DMS53 treated with DMSO at 0.1 percent for 48 hours (cell line): ENCODE data around the gene GABRG3.

Experiments
- DNase-seq: peaks from one replicate; lab custom pipeline; 2025; ENCODE audit not compliant: unreplicated experiment; lab: John Stamatoyannopoulos, UW

The GABRG3 gene

DNA sequence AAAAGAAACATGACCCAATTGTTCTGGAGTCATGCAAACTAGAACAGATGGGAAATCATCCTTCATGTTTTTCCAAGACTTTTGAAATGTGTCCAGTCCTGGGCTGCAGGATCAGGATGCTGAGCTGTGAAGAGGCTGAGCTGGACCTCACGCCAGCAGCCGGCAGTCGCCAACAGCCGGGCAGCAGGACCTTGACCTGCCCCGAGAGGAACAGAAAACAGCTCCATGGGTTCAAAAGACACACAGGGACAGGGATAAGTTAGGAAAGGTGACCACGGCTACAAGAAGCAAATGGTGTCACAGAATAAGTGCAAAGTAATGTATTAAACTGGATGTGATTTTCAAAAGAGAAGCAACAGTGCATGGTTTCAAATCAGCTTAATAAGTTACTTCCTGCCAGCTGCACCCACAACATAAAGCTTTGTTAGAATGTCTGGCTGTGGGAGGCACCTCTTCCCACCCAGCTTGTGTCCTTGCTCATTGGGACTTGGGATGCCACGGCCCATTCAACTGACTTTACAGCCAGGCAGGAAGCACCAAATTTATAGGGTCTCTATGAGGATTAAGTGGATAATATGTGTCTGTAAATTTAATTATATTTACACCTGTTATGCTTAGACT lies 266.4 kb downstream of the GABRG3 start:
- DNase-seq: peak; percentile 10

GRCh38 chr15:27238209-27238608 lies 267.2 kb downstream of the GABRG3 start:
- DNase-seq: peak; percentile 17

GRCh38 chr15:27238707-27239423 lies 267.9 kb downstream of the GABRG3 start:
- DNase-seq: no peak

GRCh38 chr15:27241943-27242342 lies 271.0 kb downstream of the GABRG3 start:
- peak; percentile 44 for DNase-seq

GRCh38 chr15:27244047-27244446 lies 273.1 kb downstream of the GABRG3 start:
- no peak for DNase-seq

DNA sequence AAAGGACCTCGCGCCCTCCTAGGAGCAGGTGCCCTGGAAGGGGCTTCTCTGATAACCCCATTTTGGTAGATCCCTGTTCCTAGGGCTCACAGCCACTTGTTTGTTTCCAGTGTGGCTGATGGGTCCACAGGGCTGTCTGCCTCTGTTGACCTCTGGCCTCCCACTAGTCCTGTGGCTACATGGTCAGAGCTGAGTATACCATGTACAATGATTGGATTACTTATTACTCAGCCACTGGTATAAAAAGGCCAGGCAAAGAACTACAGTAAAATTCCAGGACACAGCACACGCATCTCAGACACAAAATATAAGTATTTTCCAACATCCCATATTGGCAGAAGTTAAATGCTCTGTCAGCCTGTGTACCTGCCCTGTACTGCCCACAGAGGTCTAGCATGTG lies 277.3 kb downstream of the GABRG3 start:
- DNase-seq: no peak

DNA sequence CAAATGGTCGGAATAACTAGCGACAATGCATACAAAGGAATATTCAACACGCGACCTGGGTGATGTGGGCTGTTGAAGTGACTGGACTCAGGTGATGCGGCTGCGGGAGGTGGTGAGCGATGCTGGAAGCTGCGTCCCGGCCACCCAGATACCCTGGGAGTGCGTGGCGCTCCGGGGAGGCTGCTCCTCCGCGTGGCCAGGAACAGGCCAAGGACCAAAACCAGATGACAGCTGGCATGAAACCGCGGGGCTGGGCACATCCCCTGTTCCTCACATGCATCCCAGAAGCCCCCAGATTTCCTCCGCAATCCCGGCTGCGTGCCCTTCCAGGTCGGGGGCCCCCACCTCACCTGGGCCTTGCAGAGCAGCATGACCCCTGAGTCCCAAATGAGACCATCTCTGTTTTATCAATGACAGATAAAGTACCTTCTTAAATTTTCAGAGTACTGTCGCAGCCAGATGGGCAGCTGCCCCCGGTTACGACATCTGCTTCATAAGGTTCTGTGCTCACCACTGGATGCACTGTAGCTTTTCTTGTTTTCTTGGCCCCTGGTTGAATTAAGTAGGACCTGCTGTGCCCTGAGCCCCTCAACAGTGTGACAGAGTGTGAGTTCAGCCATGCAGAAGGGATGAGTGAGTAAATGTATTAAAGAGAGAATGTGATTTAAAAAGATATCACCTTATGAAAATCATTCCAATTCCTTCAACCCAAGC lies 278.2 kb downstream of the GABRG3 start:
- DNase-seq: no peak

DNA sequence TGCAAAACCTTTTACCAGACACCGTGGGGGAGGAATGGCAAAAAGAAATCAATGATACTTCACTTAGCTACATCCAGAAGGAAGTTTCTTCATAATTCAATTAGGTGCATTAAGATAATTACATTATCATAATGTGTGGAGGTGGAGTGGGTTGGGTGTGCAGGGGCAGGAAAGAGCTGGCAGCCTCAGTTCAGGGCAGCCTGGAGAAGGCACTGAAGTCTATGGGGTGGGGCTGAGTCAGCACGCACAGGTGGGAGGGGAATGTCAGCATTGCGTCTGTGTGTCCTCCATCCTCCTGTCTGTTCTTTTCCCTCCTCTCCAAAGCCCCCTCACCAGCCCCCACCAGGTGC lies 278.8 kb downstream of the GABRG3 start:
- no peak for DNase-seq

DNA sequence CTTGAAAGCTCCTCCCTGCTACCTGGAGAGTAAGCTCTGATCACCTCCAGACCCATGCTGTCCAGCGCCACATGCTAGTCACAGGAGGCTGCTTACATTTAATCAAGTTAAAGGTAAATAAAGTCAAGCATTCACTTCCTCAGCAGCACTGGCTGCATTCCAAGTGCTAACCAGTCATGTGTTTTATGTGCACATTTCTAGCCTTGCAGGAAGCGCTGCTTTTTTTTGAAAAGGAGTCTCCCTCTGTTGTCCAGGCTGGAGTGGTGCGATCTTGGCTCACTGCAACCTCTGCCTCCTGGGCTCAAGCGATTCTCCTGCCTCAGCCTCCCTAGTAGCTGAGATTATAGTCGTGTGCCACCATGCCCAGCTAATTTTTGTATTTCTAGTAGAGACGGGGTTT lies 279.2 kb downstream of the GABRG3 start:
- DNase-seq: peak; percentile 90

- no peak for DNase-seq
These were observed 283.1 kb downstream of the GABRG3 start for GRCh38 chr15:27254055-27254454.

GRCh38 chr15:27254801-27255200 lies 283.8 kb downstream of the GABRG3 start:
- DNase-seq: no peak

DNA sequence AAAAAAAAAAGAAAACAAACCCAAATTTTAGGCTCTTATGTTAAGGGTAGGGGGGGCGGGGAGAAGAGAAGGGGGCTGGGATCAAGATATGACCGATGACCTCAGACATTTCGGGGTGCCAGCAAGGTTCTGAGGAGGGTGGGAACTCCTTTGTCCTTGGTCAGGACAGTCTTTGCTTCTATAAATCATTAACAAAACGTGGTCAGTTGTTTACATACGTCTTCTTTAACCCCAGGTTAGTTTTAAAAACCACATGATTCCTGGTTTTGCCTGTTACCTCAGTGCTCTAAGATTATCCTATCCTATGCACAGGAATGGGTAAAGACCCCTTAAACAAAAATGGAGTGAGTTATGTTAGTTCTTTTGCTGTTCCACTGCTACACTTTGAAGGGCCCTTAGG lies 285.5 kb downstream of the GABRG3 start:
- DNase-seq: no peak

- DNase-seq: no peak
These were observed 287.3 kb downstream of the GABRG3 start for GRCh38 chr15:27258287-27258686.

DNA sequence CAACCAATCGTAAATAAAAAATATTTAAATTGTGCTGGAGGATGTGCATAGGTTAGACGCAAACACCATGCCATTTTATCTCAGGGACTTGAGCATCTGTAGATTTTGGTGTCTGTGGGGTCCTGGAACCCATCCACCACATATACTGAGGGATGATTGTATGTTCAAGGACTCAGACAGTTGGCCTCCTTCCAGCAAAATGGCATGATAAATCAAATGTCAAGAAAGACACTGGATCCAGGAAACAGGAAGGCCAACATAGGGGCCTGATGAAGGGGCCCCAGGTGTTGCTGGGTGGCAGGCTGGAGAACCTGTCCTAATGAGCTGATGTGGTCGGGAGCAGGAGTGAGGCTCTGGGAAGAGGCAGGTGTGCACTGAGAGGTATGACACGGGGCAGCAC lies 289.5 kb downstream of the GABRG3 start:
- peak; percentile 80 for DNase-seq

GRCh38 chr15:27268923-27269322 lies 297.9 kb downstream of the GABRG3 start:
- no peak for DNase-seq

GRCh38 chr15:27271258-27271657 lies 300.3 kb downstream of the GABRG3 start:
- peak; percentile 73 for DNase-seq

GRCh38 chr15:27272427-27272826 lies 301.4 kb downstream of the GABRG3 start:
- no peak for DNase-seq

- no peak for DNase-seq
These were observed 302.5 kb downstream of the GABRG3 start for GRCh38 chr15:27273506-27273905.

DNA sequence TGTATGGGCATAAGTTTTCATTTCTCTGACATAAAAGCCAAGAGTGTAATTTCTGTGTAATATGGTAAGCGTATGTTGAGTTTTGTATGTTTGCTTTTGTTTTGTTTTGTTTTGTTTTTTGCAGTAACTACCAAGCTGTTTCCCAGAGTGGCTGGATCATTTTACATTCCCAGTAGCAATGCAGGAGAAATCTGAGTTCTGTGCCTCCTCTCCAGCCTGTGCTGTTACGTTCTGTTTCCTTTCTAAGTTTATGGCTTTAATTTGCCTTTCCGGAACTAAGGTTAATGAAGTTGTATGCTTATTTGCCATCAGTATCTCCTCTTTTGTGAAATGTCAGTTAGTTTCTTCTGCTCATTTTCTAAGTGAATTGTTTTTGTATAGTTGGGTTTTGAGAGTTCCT lies 307.8 kb downstream of the GABRG3 start:
- DNase-seq: no peak

GRCh38 chr15:27292641-27293040 lies 321.7 kb downstream of the GABRG3 start:
- DNase-seq: no peak

DNA sequence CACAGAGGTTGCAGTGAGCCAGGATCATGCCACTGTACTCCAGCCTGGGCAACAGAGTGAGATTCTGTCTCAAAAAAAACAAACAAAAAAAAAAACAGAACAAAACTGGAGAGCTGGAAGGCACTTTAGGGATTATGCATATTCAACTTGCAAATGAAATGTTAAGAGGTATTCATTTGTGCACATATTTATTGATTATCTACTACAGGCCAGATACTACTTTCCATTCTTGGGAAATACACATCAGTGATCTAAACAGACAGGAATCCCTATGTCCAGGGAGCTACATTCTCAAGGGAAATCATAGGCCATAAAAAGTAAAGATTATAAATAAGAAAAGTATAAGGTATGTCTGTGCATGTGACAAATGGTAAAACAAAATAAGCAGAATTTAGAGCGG lies 322.6 kb downstream of the GABRG3 start:
- no peak for DNase-seq

- no peak for DNase-seq
These were observed 346.8 kb downstream of the GABRG3 start for GRCh38 chr15:27317736-27318135.
